NB4 (cell line): ENCODE measurements around the gene SLC12A6.

Experiments
- POLR2A ChIP-seq: IDR thresholded peaks from 2 replicates; pipeline ENCODE4 v1.6.1; 2011; ENCODE audit warnings: mild to moderate bottlenecking; ENCODE audit not compliant: insufficient read length; ENCODE audit errors: extremely low read depth
- TF ChIP-seq, protein P1 (sequence below): IDR thresholded peaks from one replicate; pipeline ENCODE4 v1.5.1; 2012; ENCODE audit warnings: low read depth, low read length

DNA sequence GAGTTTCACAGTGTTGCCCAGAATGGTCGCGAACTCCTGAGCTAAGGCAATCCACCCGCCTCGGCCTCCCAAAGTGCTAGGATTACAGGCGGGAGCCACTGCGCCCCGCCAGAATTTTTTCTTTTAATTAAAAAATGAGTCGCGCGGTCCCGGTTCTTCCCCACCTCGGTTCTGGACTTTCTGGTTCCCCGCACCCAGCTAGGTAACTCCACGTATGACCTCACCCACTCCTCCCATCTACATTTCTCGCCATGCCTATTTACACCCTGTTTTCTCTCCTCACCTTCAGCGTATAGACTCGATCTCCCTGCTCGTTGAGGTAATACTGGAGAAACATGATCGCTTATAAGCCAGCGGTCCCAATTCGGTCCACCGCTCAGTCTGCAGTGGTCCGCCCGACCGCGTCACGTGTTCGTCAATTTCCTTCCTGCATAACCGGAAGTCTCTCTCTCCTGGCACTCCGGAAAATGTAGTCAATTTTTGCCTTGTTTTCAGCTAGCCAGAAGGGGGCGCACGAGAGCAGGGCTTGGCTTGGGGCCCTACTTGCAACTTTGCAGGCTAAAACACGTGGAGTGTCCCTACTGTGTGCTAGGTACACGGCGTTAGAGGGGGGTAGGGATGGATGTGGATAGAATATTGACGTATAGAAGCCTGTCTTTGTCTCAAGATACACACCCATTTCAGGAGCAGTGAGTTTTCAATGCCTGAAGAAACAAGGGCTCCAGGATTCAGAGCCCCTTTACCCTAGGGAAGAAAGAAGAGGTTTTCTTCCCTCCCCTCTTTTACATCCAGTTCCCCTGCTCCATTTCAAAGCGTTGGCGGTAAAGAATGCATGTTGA lies 5.4 kb upstream of the SLC12A6 start, which contains the start of the genes NOP10 and NUTM1:
- TF ChIP-seq, protein P1, sequence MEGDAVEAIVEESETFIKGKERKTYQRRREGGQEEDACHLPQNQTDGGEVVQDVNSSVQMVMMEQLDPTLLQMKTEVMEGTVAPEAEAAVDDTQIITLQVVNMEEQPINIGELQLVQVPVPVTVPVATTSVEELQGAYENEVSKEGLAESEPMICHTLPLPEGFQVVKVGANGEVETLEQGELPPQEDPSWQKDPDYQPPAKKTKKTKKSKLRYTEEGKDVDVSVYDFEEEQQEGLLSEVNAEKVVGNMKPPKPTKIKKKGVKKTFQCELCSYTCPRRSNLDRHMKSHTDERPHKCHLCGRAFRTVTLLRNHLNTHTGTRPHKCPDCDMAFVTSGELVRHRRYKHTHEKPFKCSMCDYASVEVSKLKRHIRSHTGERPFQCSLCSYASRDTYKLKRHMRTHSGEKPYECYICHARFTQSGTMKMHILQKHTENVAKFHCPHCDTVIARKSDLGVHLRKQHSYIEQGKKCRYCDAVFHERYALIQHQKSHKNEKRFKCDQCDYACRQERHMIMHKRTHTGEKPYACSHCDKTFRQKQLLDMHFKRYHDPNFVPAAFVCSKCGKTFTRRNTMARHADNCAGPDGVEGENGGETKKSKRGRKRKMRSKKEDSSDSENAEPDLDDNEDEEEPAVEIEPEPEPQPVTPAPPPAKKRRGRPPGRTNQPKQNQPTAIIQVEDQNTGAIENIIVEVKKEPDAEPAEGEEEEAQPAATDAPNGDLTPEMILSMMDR: peak; percentile 75
- peak; percentile 91 for TF ChIP-seq POLR2A
